ENCODE data around the gene COPS4.
"Not testable (repeated sequence)": the region's sequence is repeated elsewhere in the genome, so short reads cannot be mapped to it uniquely, and the experiment has no call there.

COPS4 gene

GRCh38 chr4:83084956-83085355 lies 50.0 kb downstream of the COPS4 start:
- DNase-seq (ENCODE audit: low read depth) = not testable (repeated sequence)

DNA sequence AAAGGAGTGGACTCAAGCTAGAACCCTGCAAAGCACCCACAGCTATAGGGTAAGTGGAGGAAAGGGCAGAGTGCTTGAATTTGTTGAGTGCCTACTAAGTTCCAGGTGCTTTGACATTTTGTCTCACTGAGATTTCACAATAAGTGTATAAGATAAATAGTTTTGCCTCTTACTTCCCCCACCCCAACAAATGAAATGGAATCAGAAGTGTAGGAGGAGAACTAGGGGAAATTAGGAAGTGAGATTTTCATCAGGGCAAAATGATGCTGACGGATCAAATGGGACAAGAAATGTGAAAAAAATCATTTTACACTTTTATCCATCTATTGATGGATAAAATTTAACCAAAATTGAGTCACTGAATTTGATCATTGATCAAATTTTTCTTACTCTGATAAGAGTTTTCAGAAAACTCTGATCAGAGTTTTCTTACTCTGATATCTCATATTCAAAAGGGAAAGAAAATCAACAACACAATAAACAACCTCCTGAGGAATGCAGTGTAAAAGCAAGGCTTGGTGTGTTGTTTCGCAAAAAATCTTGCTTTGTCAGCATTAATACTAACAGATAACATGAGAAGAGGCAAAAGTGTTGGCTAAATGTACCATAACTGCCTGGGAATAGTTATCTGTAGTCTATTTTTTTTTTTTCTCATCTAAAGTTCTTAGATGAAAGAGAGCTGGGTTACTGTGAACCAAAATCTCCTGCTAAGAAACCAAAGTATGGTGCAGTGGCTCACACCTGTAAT lies 54.6 kb downstream of the COPS4 start:
- no peak for DNase-seq (ENCODE audit: low read depth)

DNA sequence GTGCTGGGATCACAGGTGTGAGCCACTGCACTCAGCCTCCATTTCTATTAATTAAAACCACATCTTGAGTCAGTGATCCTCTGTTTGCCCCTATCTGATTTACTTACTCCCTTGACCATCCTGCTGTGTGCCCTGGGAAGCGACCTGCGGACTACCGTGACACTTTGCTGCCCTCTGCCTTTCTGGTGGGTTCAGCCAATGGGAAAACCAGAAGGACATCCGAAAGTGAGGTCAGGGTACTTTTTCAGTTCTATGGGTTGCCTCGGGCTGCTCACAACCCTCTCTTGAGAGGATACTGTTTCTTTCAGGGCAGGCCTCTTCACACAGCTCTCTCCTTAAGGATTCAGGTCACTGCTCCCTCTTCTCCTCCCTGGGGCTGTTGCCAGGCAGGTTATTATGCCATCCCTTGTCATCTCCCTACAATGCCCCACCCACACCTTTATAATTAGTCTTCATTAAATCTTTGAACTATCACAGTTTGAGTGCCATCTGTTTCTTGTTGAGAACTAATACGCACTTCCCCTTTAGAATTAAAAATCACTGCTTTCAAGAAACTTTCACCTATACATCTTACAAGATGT lies 58.2 kb downstream of the COPS4 start:
- DNase-seq (ENCODE audit: low read depth) = no peak

GRCh38 chr4:83096397-83096796 lies 61.4 kb downstream of the COPS4 start:
- DNase-seq (ENCODE audit: low read depth) = no peak

DNA sequence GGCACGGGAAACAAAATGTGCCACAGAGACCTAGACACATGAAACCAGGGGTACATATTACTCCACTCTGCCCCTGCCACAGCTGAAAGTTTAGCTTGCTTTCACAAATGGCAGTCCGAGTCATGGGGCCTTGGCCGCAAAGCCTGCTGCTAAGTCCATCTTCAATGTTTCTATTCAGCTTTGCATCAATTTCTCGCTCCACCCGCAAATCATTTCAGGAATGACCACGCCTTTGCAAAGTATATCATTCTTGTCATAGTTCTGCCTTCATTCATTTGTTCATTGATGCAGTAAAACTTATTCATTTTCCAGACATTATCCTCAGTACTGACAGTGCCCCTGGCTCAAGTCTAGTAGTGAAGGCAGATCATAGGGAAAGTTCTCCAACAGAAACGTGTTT lies 70.0 kb downstream of the COPS4 start:
- DNase-seq (ENCODE audit: low read depth) = no peak

DNA sequence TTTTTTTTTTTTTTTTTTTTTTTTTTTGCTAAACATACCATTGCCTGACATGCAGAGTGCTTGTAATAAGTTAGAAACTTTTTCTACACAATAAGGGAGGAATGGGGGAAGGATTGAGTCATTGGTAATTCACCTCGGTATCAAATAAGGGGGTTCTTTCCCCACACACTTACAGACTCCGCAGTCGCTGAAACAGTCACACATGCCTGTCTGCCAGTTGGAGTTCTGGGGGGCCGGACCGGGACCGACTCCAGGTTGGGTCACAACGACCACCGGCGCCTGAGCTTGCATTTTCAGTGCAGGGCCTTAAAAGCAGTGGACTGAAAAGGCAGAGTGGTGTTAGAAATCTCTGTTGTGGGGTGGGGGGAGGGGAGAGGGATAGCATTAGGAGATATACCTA lies 72.6 kb downstream of the COPS4 start:
- no peak for DNase-seq (ENCODE audit: low read depth)

DNA sequence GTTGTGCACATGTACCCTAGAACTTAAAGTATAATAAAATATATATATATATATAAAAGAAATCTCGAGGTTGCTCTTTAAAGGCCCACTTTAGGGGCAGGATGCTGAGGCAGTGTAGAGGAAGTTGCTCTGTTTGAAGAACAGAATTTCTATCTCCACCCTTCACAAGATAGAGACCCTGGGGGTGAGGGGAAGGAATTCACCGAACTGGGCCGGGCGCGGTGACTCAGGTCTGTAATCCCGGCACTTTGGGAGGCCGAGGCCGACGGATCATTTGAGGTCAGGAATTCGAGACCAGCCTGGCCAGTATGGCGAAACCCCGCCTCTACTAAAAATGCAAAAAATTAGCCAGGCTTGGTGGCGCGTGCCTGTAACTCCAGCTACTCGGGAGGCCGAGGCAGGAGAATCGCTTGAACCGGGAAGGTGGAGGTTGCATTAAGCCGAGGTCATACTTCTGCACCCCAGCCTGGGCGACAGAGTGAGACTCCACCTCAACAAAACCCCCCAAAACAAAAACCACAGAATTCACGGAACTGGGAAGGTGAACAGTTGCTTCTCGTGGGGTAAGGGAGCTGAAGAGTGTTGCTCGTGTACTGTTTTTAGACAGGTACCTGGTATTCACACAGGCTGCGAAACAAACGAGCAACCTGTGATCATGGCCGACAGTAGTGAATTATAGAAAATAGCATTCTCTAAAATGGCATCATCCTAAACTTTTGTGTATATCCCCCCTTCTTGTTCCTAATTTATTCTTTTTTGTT lies 73.3 kb downstream of the COPS4 start:
- DNase-seq (ENCODE audit: low read depth) = no peak

- no peak for DNase-seq (ENCODE audit: low read depth)
These were observed 74.7 kb downstream of the COPS4 start for GRCh38 chr4:83109480-83110222.

- DNase-seq (ENCODE audit: low read depth) = peak; percentile 83
These were observed 75.4 kb downstream of the COPS4 start for GRCh38 chr4:83110223-83110945.

DNA sequence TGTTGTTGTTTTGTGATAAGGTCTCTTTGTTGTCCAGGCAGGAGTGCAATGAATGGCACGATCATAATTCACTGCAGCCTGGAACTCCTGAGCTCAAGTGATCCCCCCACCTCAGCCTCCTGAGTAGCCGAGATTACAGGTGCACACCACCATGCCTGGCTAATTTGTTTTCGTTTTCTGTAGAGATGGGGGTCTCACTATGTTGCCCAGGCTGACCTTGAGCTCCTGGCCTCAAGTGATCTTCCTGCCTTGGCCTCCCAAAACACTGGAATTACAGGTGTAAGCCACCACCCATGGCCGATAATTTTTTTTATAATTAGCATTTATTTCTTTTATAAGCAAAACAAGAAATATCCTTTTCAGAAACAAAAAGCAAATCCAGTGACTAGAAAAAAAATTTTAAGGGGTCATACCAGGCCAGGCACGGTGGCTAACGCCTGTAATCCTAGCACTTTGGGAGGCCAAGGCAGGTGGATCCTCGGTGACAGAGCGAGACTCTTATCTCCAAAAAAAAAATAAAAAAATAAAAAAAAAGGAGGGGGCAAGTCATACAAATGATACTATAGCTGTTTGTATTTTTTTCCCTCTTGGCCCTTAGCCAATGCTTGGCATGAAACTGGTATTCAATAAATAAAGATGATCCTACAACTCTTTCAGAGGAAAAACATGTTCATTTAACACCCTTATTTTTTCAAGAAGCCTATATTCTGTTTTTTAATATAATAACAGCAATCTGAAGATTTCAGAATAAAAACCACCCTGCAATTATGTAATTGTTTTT lies 76.2 kb downstream of the COPS4 start:
- DNase-seq (ENCODE audit: low read depth) = no peak

DNA sequence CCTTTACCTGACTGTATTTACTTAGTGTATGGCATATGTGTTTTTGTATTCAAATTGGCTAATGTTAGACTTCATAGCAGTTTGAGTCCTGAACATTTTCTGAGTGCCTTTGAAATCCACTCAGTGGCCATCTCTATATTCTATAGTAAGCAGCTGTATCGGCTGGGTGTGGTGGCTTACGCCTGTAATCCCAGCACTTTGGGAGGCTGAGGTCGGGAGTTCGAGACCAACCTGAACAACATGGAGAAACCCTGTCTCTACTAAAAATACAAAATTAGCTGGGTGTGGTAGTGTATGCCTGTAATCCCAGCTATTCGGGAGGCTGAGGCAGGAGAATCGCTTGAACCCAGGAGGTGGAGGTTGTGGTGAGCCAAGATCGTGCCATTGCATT lies 76.8 kb downstream of the COPS4 start:
- DNase-seq (ENCODE audit: low read depth) = not testable (repeated sequence)

GRCh38 chr4:83112231-83112630 lies 77.2 kb downstream of the COPS4 start:
- DNase-seq (ENCODE audit: low read depth) = no peak

- no peak for DNase-seq (ENCODE audit: low read depth)
These were observed 77.9 kb downstream of the COPS4 start for GRCh38 chr4:83112678-83113428.

- DNase-seq (ENCODE audit: low read depth) = no peak
These were observed 78.4 kb downstream of the COPS4 start for GRCh38 chr4:83113429-83113786.

GRCh38 chr4:83114576-83114975 lies 79.6 kb downstream of the COPS4 start, which contains the start of gene PLAC8:
PLAC8 (minus strand) TSS chr4:83114729; CDS start chr4:83107921, 6,808 bp downstream.
- DNase-seq (ENCODE audit: low read depth) = no peak

DNA sequence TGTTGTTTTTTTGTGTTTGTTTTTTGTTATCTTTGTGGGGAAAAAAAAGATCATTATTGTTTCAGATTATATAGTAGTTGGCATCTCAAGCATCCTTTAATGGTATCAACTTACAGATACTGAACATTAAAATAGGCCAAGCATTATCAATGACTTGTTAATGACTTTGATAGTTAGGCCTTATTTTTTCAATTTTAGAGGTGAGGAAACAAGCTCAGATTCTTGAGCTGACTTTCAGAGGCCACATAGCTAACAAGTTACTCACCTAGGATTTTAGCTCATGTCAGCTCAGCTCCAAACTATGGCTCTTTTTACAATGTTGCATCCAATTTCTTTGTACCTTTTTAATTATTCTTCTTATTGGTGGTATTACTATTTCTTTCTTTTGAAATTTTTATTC lies 80.0 kb downstream of the COPS4 start:
- DNase-seq (ENCODE audit: low read depth) = no peak

DNA sequence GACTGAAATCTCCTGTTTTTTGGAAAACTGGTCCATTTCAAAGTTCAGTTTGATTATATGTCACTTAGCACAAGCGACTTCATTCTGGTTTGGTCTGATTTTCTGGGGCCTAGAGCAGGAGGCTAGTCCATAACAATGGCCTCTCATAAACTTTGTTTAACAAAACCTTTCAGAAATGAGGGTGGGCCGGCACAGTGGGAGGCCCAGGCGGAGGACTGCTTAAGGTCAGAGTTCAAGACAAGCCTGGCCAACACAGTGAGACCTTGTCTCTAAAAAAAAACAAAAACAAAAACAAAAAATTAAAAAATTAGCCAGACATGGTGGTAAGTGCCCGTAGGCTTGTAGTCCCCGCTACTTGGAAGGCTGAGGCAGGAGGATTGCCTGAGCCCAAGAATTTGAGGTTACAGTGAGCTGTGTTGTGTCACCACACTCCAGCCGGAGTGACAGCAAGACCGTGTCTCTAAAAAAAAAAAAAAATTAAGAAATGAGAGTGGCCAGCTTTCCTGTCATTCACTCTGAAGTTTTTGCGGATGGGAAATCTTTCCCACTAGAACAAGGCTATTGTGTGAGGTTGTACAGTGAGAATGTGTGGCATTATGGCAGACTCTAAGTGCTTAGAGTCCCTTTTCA lies 80.8 kb downstream of the COPS4 start:
- no peak for DNase-seq (ENCODE audit: low read depth)

DNA sequence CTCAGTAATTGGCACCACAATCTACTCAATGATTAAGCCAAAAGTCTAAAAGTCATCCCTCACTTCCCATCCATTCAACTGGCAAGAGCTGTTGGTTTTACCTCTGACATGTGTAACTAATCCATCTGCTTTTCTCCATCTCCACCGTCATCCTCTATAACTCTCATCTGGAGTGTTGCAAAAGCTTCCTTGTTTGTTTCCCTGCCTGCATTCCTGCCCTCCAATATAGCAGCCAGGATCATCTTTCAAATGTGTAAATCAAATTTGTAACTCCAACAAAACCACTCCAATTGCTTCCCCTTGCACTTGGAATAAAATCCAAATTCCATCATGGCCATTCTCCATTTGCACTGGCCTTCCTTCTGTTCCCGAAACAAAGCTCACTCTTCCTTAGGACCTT lies 83.9 kb downstream of the COPS4 start:
- DNase-seq (ENCODE audit: low read depth) = no peak

GRCh38 chr4:83121246-83121645 lies 86.3 kb downstream of the COPS4 start:
- no peak for DNase-seq (ENCODE audit: low read depth)
